Measurements from ENCODE around the gene ACTL8. TPM values are rescaled to one million over a fixed set of nuclear protein-coding genes. Genes with fewer than 3 reads are reported as not detected.

ACTL8 gene
- total RNA-seq, 2 experiments from 2014 or later, result not detected

GRCh38 chr1:17790383-17791054 is 35.4 kb downstream of the ACTL8 start:
- no peak for DNase-seq
- Mint-ChIP-seq H3K4me1 (no peaks in the 10 kb centered on the region), H3K4me3 (no peak overlapping the region), H3K27me3 (no peaks in the 10 kb centered on the region), H3K9me3 (no peaks in the 10 kb centered on the region), H3K27ac (no peak overlapping the region), H3K36me3 (ENCODE audit: low read depth) (no peaks in the 10 kb centered on the region)
- ChIA-PET CTCF (interaction anchor here (0.6 kb wide), 1 partner anchor 444 kb away, joined by 4 read pairs; no protein-coding TSS in a partner anchor), POLR2A (no interaction called here)

- Mint-ChIP-seq H3K9me3 (no peaks in the 10 kb centered on the region), H3K4me3 (no peak overlapping the region), H3K27ac (no peak overlapping the region), H3K4me1 (no peaks in the 10 kb centered on the region), H3K36me3 (ENCODE audit: low read depth) (no peaks in the 10 kb centered on the region), H3K27me3 (no peaks in the 10 kb centered on the region)
- ChIA-PET POLR2A (no interaction called here), CTCF (no interaction called here)
- DNase-seq, result no peak
These were observed 35.9 kb downstream of the ACTL8 start for GRCh38 chr1:17791055-17791390.

DNA sequence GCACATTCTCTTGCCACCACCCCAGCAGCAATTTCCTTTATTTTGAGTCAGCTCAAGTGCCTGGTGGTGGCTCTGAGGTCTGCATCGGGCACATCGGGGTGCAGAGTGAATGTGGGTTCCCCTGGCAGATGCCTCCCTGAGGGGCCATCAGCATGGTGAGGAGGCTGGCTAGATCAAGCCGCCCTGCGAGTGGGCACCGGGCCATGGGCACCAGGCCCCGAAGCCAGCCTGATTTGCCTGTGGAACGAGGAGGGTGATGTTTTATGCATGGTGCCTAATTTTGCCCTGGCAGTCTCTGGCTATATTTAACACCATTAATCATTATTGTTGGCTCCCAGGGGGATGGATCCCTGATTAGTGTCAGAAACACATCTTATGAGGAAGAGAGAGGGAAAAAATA is 36.3 kb downstream of the ACTL8 start:
- Mint-ChIP-seq H3K4me1 (no peaks in the 10 kb centered on the region), H3K27me3 (no peaks in the 10 kb centered on the region), H3K4me3 (no peak overlapping the region), H3K9me3 (no peaks in the 10 kb centered on the region), H3K27ac (no peak overlapping the region), H3K36me3 (ENCODE audit: low read depth) (no peaks in the 10 kb centered on the region)
- POLR2A ChIA-PET, result no interaction called here
- CTCF ChIA-PET, result no interaction called here
- no peak for DNase-seq

DNA sequence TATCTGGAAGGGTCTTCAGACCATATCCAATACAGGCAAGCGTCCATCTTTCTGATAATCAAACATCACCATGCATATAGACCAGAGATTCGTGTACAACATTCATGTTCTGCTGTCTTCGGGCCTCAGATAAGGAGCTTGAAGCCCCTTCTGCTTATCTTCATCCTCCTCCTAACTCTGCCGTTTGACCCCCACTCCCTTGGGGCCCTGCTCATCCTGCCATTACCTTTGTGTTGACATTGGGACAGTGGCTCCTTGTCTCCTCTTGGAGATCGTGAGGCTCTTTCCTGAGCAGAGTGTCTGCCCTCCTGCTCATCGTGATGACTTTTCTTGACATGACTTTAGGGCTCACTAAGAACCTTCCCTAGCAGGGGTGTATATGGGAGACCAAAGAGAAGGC is 37.3 kb downstream of the ACTL8 start:
- peaks cover 3% of the 10 kb centered on the region for H3K4me1 Mint-ChIP-seq
- no peaks in the 10 kb centered on the region for H3K36me3 Mint-ChIP-seq (ENCODE audit: low read depth)
- no peak overlapping the region for H3K4me3 Mint-ChIP-seq
- ChIA-PET CTCF (no interaction called here), POLR2A (no interaction called here)
- no peaks in the 10 kb centered on the region for H3K9me3 Mint-ChIP-seq
- no peak for DNase-seq
- H3K27ac Mint-ChIP-seq, result no peak overlapping the region
- H3K27me3 Mint-ChIP-seq, result no peaks in the 10 kb centered on the region

DNA sequence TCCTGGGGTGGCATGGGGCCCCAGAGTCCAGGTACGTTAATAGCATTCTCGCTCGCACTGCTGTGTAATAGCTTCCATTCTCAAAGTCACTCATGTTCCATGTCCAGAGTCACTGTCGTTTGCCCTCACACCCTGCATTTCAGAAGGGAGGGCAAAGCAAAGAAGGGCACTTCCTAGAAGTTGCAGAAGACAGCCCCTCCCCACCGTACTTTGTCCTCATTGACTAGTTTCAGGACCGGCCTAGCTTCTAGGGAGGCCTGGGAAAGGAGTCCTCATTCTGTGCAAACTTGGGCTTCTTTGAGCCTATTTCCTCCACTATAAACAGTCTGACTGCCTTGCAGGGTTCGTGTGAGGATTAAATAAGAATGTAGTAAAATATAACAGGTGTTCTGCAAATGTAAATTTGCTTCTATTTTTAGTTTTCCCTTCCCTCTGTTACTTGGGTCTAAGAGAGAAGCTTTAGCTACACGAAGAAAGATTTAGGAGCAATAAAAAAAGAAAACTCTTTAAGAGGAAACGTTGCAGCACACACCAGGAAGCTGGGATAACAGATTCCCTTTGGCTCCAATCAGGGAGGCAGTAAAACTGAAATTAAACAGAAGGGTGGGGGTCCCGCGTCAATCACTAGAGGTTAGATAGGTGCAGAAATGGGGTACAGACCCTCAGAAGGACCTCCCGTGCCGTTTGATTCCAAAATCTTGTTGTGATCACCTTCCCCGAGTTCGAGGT is 40.1 kb downstream of the ACTL8 start:
- CTCF ChIA-PET, result no interaction called here
- DNase-seq, result no peak
- H3K36me3 Mint-ChIP-seq (ENCODE audit: low read depth), result no peaks in the 10 kb centered on the region
- H3K27me3 Mint-ChIP-seq, result no peaks in the 10 kb centered on the region
- H3K4me1 Mint-ChIP-seq, result peaks cover 7% of the 10 kb centered on the region
- H3K27ac Mint-ChIP-seq, result no peak overlapping the region
- no peak overlapping the region for H3K4me3 Mint-ChIP-seq
- no peaks in the 10 kb centered on the region for H3K9me3 Mint-ChIP-seq
- POLR2A ChIA-PET, result no interaction called here

DNA sequence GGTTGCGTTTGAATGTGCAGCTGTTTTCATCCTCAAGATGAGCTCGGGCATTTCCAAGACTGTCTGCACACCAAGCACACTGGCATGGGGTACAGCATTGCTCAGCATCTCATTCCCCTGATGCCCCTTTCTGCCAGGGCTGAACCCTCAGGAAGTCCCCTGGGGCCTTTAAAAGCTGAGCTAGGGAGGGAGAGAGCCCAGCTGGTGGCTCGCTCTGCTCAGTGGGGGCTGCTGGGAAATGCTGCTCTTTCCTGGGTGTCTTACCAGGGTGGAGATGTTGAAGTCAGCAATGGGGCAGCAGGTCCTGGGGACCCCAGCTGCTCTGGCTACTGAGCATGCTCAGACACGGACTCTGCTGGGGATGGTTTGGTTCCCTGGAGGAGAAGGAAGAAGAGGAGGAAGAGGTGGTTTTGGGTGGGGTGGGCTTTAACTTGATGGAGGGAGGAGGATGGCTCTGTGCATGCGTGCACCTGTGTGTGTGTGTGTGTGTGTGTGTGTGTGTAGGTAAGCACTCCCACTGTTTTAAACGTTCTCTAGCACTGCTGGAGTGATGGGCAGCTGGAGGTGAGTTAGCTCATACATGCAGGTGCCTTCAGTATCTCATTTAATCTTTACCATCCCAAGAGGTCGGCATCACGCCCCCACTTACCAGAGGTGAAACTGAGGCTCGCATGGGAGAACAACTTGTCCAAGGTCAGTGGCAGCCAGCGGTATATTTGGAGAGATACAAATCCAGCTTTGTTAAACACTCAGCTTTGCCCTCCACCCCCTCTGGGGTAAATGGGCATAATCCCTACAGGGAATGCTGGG is 40.9 kb downstream of the ACTL8 start:
- Mint-ChIP-seq H3K27ac (no peak overlapping the region), H3K9me3 (no peaks in the 10 kb centered on the region), H3K4me3 (no peak overlapping the region), H3K4me1 (peaks cover 7% of the 10 kb centered on the region), H3K36me3 (ENCODE audit: low read depth) (no peaks in the 10 kb centered on the region), H3K27me3 (no peaks in the 10 kb centered on the region)
- DNase-seq, result no peak
- ChIA-PET CTCF (interaction anchor here (1.0 kb wide), 1 partner anchor 73 kb away, joined by 4 read pairs; no protein-coding TSS in a partner anchor), POLR2A (no interaction called here)

GRCh38 chr1:17797478-17797877 is 42.3 kb downstream of the ACTL8 start:
- no peak for DNase-seq
- Mint-ChIP-seq H3K9me3 (no peaks in the 10 kb centered on the region), H3K27me3 (no peaks in the 10 kb centered on the region), H3K36me3 (ENCODE audit: low read depth) (no peaks in the 10 kb centered on the region), H3K4me3 (no peak overlapping the region), H3K4me1 (peaks cover 7% of the 10 kb centered on the region), H3K27ac (no peak overlapping the region)
- ChIA-PET POLR2A (no interaction called here), CTCF (interaction anchor here (1.0 kb wide), 1 partner anchor 74 kb away, joined by 4 read pairs; no protein-coding TSS in a partner anchor)

DNA sequence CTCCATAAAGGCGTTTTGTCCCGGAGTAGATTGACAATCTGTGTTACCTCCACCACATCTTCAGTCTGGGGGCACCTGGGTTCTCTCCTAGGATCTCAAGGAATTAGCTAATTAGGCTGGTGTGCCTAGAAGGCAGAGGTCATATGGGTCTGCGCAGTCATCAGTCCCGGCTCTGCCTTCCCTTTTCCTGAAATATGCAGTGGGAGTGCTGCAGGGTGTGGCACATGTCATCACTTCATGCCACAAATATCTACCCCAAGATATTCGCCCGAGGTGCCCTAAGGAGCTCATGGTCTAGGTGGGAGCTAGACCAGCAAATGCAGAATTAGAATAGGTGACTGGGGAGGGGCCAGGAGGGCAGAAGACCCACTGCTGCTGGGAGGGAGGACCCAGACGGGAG is 42.9 kb downstream of the ACTL8 start:
- Mint-ChIP-seq H3K4me1 (peaks cover 7% of the 10 kb centered on the region), H3K27me3 (no peaks in the 10 kb centered on the region), H3K27ac (no peak overlapping the region), H3K36me3 (ENCODE audit: low read depth) (no peaks in the 10 kb centered on the region), H3K9me3 (no peaks in the 10 kb centered on the region), H3K4me3 (no peak overlapping the region)
- DNase-seq, result no peak
- ChIA-PET CTCF (no interaction called here), POLR2A (no interaction called here)

- DNase-seq, result no peak
- Mint-ChIP-seq H3K27me3 (no peaks in the 10 kb centered on the region), H3K27ac (no peak overlapping the region), H3K9me3 (peaks cover 4% of the 10 kb centered on the region), H3K4me3 (no peak overlapping the region), H3K36me3 (ENCODE audit: low read depth) (no peaks in the 10 kb centered on the region), H3K4me1 (peaks cover 7% of the 10 kb centered on the region)
- ChIA-PET CTCF (no interaction called here), POLR2A (no interaction called here)
These were observed 43.8 kb downstream of the ACTL8 start for GRCh38 chr1:17798799-17799382.

DNA sequence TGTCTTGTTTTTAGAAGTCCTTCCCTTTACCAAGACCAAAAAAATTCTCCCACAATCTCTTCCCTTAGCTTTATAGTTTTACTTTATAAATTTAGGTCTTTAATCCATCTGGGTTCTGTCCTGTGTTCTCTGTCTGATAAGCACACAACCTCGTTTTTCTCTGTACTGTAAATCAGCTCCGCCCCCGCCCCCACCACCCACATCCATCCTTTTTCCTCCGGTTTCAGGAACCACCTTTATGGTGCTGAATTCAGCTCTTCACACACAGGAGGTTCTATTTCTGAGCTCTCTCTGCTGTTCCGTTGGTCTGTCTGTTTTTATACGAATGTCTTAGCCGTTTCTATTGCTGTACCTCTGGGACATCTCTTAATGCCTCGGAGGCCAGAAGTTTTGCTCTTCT is 44.5 kb downstream of the ACTL8 start:
- Mint-ChIP-seq H3K9me3 (peaks cover 4% of the 10 kb centered on the region), H3K36me3 (ENCODE audit: low read depth) (no peaks in the 10 kb centered on the region), H3K27me3 (no peaks in the 10 kb centered on the region), H3K4me3 (no peak overlapping the region), H3K27ac (no peak overlapping the region), H3K4me1 (peaks cover 7% of the 10 kb centered on the region)
- DNase-seq, result no peak
- POLR2A ChIA-PET, result no interaction called here
- CTCF ChIA-PET, result no interaction called here

GRCh38 chr1:17802164-17802563 is 47.0 kb downstream of the ACTL8 start:
- POLR2A ChIA-PET, result no interaction called here
- H3K27me3 Mint-ChIP-seq, result no peaks in the 10 kb centered on the region
- DNase-seq, result no peak
- peaks cover 7% of the 10 kb centered on the region for H3K4me1 Mint-ChIP-seq
- no peak overlapping the region for H3K4me3 Mint-ChIP-seq
- CTCF ChIA-PET, result no interaction called here
- peaks cover 6% of the 10 kb centered on the region for H3K9me3 Mint-ChIP-seq
- peak overlapping the region; percentile 50 for H3K27ac Mint-ChIP-seq
- H3K36me3 Mint-ChIP-seq (ENCODE audit: low read depth), result no peaks in the 10 kb centered on the region

DNA sequence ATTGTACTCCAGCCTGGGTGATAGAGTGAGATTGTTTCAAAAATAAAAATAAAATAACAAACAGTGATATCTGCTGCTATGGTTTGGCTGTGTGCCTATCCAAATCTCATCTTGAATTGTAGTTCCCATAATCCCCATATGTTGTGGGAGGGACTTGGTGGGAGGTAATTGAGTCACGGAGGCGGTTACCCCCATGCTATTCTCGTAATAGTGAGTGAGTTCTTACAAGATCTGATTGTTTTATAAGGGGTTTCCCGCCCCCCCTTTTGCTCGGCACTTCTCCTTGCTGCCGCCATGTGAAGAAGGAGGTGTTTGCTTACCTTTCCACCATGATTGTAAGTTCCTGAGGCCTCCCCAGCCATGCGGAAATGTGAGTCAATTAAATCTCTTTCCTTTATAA is 47.8 kb downstream of the ACTL8 start:
- Mint-ChIP-seq H3K36me3 (ENCODE audit: low read depth) (no peaks in the 10 kb centered on the region), H3K4me3 (no peak overlapping the region), H3K4me1 (no peaks in the 10 kb centered on the region), H3K9me3 (peaks cover 6% of the 10 kb centered on the region), H3K27me3 (no peaks in the 10 kb centered on the region), H3K27ac (no peak overlapping the region)
- no peak for DNase-seq
- POLR2A ChIA-PET, result no interaction called here
- CTCF ChIA-PET, result no interaction called here
